NB4 (cell line): ENCODE results near the gene TAS2R50.

Source experiments
- TF ChIP-seq, protein P1 (sequence below): IDR thresholded peaks from 2 replicates; pipeline ENCODE4 v1.6.1; 2011; ENCODE audit warnings: low read depth, low read length
- TF ChIP-seq, protein P2 (sequence below): IDR thresholded peaks from one replicate; pipeline ENCODE4 v1.5.1; 2012; ENCODE audit warnings: low read depth, low read length

GRCh38 chr12:10998204-10998603, 11.5 kb upstream of the TAS2R50 start, which contains the start of gene TAS2R20:
- TF ChIP-seq, protein P1, sequence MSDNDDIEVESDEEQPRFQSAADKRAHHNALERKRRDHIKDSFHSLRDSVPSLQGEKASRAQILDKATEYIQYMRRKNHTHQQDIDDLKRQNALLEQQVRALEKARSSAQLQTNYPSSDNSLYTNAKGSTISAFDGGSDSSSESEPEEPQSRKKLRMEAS, result no peak
- TF ChIP-seq, protein P2, sequence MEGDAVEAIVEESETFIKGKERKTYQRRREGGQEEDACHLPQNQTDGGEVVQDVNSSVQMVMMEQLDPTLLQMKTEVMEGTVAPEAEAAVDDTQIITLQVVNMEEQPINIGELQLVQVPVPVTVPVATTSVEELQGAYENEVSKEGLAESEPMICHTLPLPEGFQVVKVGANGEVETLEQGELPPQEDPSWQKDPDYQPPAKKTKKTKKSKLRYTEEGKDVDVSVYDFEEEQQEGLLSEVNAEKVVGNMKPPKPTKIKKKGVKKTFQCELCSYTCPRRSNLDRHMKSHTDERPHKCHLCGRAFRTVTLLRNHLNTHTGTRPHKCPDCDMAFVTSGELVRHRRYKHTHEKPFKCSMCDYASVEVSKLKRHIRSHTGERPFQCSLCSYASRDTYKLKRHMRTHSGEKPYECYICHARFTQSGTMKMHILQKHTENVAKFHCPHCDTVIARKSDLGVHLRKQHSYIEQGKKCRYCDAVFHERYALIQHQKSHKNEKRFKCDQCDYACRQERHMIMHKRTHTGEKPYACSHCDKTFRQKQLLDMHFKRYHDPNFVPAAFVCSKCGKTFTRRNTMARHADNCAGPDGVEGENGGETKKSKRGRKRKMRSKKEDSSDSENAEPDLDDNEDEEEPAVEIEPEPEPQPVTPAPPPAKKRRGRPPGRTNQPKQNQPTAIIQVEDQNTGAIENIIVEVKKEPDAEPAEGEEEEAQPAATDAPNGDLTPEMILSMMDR, result no peak
